ENCODE measurements around the gene KIF26B.

- TF ChIP-seq, protein P1, sequence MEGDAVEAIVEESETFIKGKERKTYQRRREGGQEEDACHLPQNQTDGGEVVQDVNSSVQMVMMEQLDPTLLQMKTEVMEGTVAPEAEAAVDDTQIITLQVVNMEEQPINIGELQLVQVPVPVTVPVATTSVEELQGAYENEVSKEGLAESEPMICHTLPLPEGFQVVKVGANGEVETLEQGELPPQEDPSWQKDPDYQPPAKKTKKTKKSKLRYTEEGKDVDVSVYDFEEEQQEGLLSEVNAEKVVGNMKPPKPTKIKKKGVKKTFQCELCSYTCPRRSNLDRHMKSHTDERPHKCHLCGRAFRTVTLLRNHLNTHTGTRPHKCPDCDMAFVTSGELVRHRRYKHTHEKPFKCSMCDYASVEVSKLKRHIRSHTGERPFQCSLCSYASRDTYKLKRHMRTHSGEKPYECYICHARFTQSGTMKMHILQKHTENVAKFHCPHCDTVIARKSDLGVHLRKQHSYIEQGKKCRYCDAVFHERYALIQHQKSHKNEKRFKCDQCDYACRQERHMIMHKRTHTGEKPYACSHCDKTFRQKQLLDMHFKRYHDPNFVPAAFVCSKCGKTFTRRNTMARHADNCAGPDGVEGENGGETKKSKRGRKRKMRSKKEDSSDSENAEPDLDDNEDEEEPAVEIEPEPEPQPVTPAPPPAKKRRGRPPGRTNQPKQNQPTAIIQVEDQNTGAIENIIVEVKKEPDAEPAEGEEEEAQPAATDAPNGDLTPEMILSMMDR (IDR thresholded peaks at IDR 0.05), result no peak
- TF ChIP-seq, protein P2, sequence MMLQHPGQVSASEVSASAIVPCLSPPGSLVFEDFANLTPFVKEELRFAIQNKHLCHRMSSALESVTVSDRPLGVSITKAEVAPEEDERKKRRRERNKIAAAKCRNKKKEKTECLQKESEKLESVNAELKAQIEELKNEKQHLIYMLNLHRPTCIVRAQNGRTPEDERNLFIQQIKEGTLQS (CRISPR knock-in tag; conservative IDR thresholded peaks at IDR 0.05), result no peak
- TF ChIP-seq, protein P3, sequence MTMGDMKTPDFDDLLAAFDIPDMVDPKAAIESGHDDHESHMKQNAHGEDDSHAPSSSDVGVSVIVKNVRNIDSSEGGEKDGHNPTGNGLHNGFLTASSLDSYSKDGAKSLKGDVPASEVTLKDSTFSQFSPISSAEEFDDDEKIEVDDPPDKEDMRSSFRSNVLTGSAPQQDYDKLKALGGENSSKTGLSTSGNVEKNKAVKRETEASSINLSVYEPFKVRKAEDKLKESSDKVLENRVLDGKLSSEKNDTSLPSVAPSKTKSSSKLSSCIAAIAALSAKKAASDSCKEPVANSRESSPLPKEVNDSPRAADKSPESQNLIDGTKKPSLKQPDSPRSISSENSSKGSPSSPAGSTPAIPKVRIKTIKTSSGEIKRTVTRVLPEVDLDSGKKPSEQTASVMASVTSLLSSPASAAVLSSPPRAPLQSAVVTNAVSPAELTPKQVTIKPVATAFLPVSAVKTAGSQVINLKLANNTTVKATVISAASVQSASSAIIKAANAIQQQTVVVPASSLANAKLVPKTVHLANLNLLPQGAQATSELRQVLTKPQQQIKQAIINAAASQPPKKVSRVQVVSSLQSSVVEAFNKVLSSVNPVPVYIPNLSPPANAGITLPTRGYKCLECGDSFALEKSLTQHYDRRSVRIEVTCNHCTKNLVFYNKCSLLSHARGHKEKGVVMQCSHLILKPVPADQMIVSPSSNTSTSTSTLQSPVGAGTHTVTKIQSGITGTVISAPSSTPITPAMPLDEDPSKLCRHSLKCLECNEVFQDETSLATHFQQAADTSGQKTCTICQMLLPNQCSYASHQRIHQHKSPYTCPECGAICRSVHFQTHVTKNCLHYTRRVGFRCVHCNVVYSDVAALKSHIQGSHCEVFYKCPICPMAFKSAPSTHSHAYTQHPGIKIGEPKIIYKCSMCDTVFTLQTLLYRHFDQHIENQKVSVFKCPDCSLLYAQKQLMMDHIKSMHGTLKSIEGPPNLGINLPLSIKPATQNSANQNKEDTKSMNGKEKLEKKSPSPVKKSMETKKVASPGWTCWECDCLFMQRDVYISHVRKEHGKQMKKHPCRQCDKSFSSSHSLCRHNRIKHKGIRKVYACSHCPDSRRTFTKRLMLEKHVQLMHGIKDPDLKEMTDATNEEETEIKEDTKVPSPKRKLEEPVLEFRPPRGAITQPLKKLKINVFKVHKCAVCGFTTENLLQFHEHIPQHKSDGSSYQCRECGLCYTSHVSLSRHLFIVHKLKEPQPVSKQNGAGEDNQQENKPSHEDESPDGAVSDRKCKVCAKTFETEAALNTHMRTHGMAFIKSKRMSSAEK (CRISPR knock-in tag; IDR thresholded peaks at IDR 0.05; ENCODE audit: borderline replicate concordance), result no peak
- TF ChIP-seq, protein P4, sequence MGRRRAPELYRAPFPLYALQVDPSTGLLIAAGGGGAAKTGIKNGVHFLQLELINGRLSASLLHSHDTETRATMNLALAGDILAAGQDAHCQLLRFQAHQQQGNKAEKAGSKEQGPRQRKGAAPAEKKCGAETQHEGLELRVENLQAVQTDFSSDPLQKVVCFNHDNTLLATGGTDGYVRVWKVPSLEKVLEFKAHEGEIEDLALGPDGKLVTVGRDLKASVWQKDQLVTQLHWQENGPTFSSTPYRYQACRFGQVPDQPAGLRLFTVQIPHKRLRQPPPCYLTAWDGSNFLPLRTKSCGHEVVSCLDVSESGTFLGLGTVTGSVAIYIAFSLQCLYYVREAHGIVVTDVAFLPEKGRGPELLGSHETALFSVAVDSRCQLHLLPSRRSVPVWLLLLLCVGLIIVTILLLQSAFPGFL (CRISPR knock-in tag; IDR thresholded peaks at IDR 0.05; ENCODE audit: borderline replicate concordance), result no peak
- TF ChIP-seq, protein P5, sequence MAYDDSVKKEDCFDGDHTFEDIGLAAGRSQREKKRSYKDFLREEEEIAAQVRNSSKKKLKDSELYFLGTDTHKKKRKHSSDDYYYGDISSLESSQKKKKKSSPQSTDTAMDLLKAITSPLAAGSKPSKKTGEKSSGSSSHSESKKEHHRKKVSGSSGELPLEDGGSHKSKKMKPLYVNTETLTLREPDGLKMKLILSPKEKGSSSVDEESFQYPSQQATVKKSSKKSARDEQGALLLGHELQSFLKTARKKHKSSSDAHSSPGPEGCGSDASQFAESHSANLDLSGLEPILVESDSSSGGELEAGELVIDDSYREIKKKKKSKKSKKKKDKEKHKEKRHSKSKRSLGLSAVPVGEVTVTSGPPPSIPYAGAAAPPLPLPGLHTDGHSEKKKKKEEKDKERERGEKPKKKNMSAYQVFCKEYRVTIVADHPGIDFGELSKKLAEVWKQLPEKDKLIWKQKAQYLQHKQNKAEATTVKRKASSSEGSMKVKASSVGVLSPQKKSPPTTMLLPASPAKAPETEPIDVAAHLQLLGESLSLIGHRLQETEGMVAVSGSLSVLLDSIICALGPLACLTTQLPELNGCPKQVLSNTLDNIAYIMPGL (CRISPR knock-in tag; IDR thresholded peaks at IDR 0.05), result no peak
Measured at GRCh38 chr1:245242989-245243388, 88.2 kb downstream of the KIF26B start.
